Neural cell (in vitro differentiated cells): ENCODE data around the gene FOXP3.

Experiments
- CTCF ChIP-seq: fragments of 450-650 bp; IDR thresholded peaks from 2 replicates; pipeline ENCODE4 v1.5.1; 2014; ENCODE audit warnings: antibody characterized with exemption, mild to moderate bottlenecking, moderate library complexity; ENCODE audit not compliant: poor library complexity, severe bottlenecking
- EZH2 ChIP-seq: fragments of 200-600, 300-800 bp; shearing (Covaris generic), sonication (generic); IDR thresholded peaks from 2 replicates; pipeline ENCODE4 v1.6.1; 2014; ENCODE audit warnings: antibody characterized with exemption, low read length, borderline replicate concordance, mild to moderate bottlenecking; ENCODE audit not compliant: insufficient read depth, poor library complexity, severe bottlenecking
- POLR2AphosphoS5 ChIP-seq: IDR thresholded peaks from 2 replicates; pipeline ENCODE4 v1.6.1; 2012
- RAD21 ChIP-seq: fragments of 450-650 bp; conservative IDR thresholded peaks from 2 replicates; pipeline ENCODE4 v1.6.1; 2014; ENCODE audit warnings: antibody characterized with exemption, mild to moderate bottlenecking, moderate library complexity

DNA sequence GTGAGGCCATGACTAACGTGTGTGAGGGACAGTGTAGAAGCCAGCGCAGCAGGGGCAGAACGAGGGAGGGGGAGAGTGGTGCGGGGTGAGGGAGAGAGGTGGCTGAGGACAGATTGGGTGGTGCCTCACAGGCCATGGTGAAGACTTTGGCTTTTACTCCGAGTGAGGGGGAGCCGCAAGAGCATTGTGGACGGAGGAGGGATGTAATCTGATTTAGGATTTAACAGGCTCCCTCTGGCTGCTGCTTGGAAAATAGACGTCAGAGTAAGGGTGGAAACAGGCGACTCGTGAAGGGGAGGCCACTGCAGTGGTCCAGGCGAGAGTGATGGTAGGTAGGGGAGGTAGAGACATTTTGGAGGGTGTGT lies 18.1 kb upstream of the FOXP3 start:
- TF ChIP-seq RAD21 = no peak
- TF ChIP-seq CTCF = no peak
- no peak for TF ChIP-seq EZH2
- TF ChIP-seq POLR2AphosphoS5 = no peak
